Liver (tissue), 9 donors: ENCODE results near the gene CSNK1D. TPM values are rescaled to one million over a fixed set of nuclear protein-coding genes. Genes with fewer than 3 reads are reported as not detected.

Experiments
- DNase-seq: peaks from one replicate; pipeline ENCODE4 v3.0.0-alpha.2; 2017; ENCODE audit warnings: low spot score
- H3K27ac ChIP-seq, 2 donors: one replicate each; pipeline ENCODE4 v1.7.0; 2013; ENCODE audit warnings: inconsistent platforms in 2 of 2, low read length in 2 of 2, control low read depth in 1 of 2, low read depth in 1 of 2, mild to moderate bottlenecking in 1 of 2
- H3K27me3 ChIP-seq, 4 donors: one replicate each; pipeline versions ENCODE4 v1.6.1 to v1.7.0; 2013; ENCODE audit warnings: low read length in 3 of 4, inconsistent platforms in 1 of 4, mild to moderate bottlenecking in 1 of 4, moderate library complexity in 1 of 4; ENCODE audit not compliant: control insufficient read depth in 4 of 4, insufficient read depth in 4 of 4
- H3K36me3 ChIP-seq, 4 donors: one replicate each; pipeline versions ENCODE4 v1.6.1 to v1.7.0; 2013; ENCODE audit warnings: low read length in 3 of 4, mild to moderate bottlenecking in 3 of 4, low read depth in 1 of 4, moderate library complexity in 1 of 4; ENCODE audit not compliant: control insufficient read depth in 4 of 4, insufficient read depth in 3 of 4
- H3K4me1 ChIP-seq, 4 donors: one replicate each; pipeline versions ENCODE4 v1.6.1 to v1.7.0; 2013; ENCODE audit warnings: low read length in 3 of 4, mild to moderate bottlenecking in 3 of 4, moderate library complexity in 1 of 4; ENCODE audit not compliant: control insufficient read depth in 4 of 4, insufficient read depth in 4 of 4
- H3K4me3 ChIP-seq, 3 donors: one replicate each; pipeline versions ENCODE4 v1.6.1 to v1.7.0; 2013; ENCODE audit warnings: low read length in 3 of 3, control low read depth in 1 of 3, low read depth in 1 of 3, mild to moderate bottlenecking in 1 of 3
- H3K9ac ChIP-seq, 2 donors: one replicate each; pipeline ENCODE4 v1.7.0; 2013; ENCODE audit warnings: low read length in 2 of 2, mild to moderate bottlenecking in 2 of 2, moderate library complexity in 2 of 2, control low read depth in 1 of 2, low read depth in 1 of 2
- H3K9me3 ChIP-seq, 4 donors: one replicate each; pipeline versions ENCODE4 v1.6.1 to v1.7.0; 2013; ENCODE audit warnings: low read length in 3 of 4; ENCODE audit not compliant: control insufficient read depth in 4 of 4
- ATF3 ChIP-seq: IDR thresholded peaks from 2 replicates; pipeline ENCODE4 v1.6.1; 2016; ENCODE audit warnings: antibody characterized with exemption
- EGR1 ChIP-seq, 2 donors: IDR thresholded peaks; 2 replicates each; pipeline ENCODE4 v1.6.1; 2016 to 2018; ENCODE audit warnings: antibody characterized with exemption in 2 of 2, low read depth in 2 of 2
- FOXA1 ChIP-seq: IDR thresholded peaks from 2 replicates; pipeline ENCODE4 v1.6.1; 2016; ENCODE audit warnings: antibody characterized with exemption
- FOXA2 ChIP-seq: IDR thresholded peaks from 2 replicates; pipeline ENCODE4 v1.6.1; 2016; ENCODE audit warnings: antibody characterized with exemption
- GABPA ChIP-seq, 2 donors: IDR thresholded peaks in 1 of 2; conservative IDR thresholded peaks in 1 of 2; 2 replicates each; pipeline ENCODE4 v1.6.1; 2016; ENCODE audit warnings: antibody characterized with exemption in 2 of 2, mild to moderate bottlenecking in 1 of 2, moderate library complexity in 1 of 2
- HNF4A ChIP-seq, 2 donors: conservative IDR thresholded peaks; 2 replicates each; pipeline ENCODE4 v1.6.1; 2016; ENCODE audit warnings: antibody characterized with exemption in 2 of 2, mild to moderate bottlenecking in 2 of 2
- HNF4G ChIP-seq: IDR thresholded peaks from 2 replicates; pipeline ENCODE4 v1.6.1; 2016; ENCODE audit warnings: antibody characterized with exemption
- JUND ChIP-seq, 2 donors: IDR thresholded peaks; 2 replicates each; pipeline ENCODE4 v1.6.1; 2016; ENCODE audit warnings: antibody characterized with exemption in 2 of 2
- NR2F2 ChIP-seq: IDR thresholded peaks from 2 replicates; pipeline ENCODE4 v1.6.1; 2016; ENCODE audit warnings: antibody characterized with exemption
- RAD21 ChIP-seq, 2 donors: IDR thresholded peaks; 2 replicates each; pipeline ENCODE4 v1.6.1; 2016; ENCODE audit warnings: antibody characterized with exemption in 2 of 2, mild to moderate bottlenecking in 2 of 2
- RXRA ChIP-seq, 2 donors: IDR thresholded peaks; 2 replicates each; pipeline ENCODE4 v1.6.1; 2017 to 2018; ENCODE audit warnings: antibody characterized with exemption in 2 of 2, mild to moderate bottlenecking in 1 of 2
- SP1 ChIP-seq: IDR thresholded peaks from 2 replicates; pipeline ENCODE4 v1.6.1; 2018; ENCODE audit warnings: antibody characterized with exemption, mild to moderate bottlenecking
- TAF1 ChIP-seq: conservative IDR thresholded peaks from 2 replicates; pipeline ENCODE4 v1.6.1; 2016; ENCODE audit warnings: antibody characterized with exemption, mild to moderate bottlenecking
- YY1 ChIP-seq: IDR thresholded peaks from 2 replicates; pipeline ENCODE4 v1.6.1; 2016; ENCODE audit warnings: antibody characterized with exemption, mild to moderate bottlenecking
- WGBS: extraction: QIAGEN DNeasy Blood & Tissue Kit; methylation state at CpG from one replicate; pipeline ENCODE4 v1.1.7; 2013; 5-methylcytosine and 5-hydroxymethylcytosine counted together
- polyA plus RNA-seq, 2 donors: library from polyadenylated mRNA; stranded (reverse) in 1 of 2; unstranded in 1 of 2; fragments of 200-250 nt in 1 of 2; fragments of >200 nt in 1 of 2; fragmentation: Nextera tagmentation in 1 of 2; extraction: Ambion mirVana in 1 of 2; gene quantifications; one replicate each; pipeline versions ENCODE4 v1.2.1 to v1.2.3, GENCODE V29; 2013 to 2015
- total RNA-seq, 2 donors: library from RNA; depleted of rRNA; stranded (reverse); fragments of >200 nt; gene quantifications; one replicate each; pipeline ENCODE4 v1.2.3, GENCODE V29; 2014
- TF ChIP-seq, protein P1 (sequence below): fragments of 150-350 bp; IDR thresholded peaks from 2 replicates; pipeline ENCODE4 v1.5.1; 2017; ENCODE audit warnings: improper control_type of control experiment, low read depth, low read length; ENCODE audit not compliant: missing input control
- TF ChIP-seq, protein P2 (sequence below): IDR thresholded peaks from 2 replicates; pipeline ENCODE4 v1.6.1; 2016; ENCODE audit warnings: antibody characterized with exemption
- TF ChIP-seq, protein P3 (sequence below): IDR thresholded peaks from 2 replicates; pipeline ENCODE4 v1.6.1; 2016; ENCODE audit warnings: antibody characterized with exemption
- donor health status: healthy.
- donor health status: healthy.
- donor health status: healthy.
- donor health status: healthy.
- donor health status: healthy.

CSNK1D gene
- total and polyA plus RNA-seq, 4 donors = 22.0 to 49.0 (median 34.2) TPM

DNA sequence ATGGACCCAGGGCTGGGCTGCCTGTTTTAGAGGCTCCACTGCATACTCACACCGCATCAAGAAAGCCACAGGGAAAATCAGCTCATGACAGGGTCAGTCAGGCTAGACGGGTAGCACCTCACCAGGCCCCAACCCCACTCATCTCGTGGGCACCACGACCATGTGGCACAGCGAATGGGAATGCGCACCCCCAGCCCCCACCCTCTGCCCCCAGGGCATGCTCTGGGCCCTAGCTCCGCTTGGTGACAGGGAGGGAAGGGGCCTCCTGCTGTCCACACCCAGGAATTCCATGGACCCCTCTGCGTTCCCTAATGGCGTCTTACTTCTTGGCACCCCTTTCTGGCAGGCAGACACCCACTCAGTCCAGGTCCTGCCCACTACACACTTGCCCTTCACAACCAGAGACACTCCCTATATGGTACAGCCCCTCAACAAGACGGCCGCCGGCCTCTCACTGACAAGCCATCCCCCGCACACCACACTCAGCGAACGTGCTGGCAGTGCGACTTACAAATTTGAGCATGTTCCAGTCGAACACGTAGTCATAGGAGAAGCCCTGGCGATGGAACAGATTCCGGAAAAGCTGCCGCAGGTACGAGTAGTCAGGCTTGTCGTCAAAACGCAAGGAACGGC is 22.5 kb downstream of the CSNK1D start:
- peaks cover 45 to 83% (median 57%) of the 10 kb centered on the region in 4 donors for H3K36me3 ChIP-seq
- 95% methylated on average over 25 of the region's 25 CpGs for WGBS
- TF ChIP-seq FOXA2 = no peak
- no peak for TF ChIP-seq JUND (IDR thresholded peaks at IDR 0.05)
- TF ChIP-seq NR2F2 = no peak
- TF ChIP-seq, protein P1, sequence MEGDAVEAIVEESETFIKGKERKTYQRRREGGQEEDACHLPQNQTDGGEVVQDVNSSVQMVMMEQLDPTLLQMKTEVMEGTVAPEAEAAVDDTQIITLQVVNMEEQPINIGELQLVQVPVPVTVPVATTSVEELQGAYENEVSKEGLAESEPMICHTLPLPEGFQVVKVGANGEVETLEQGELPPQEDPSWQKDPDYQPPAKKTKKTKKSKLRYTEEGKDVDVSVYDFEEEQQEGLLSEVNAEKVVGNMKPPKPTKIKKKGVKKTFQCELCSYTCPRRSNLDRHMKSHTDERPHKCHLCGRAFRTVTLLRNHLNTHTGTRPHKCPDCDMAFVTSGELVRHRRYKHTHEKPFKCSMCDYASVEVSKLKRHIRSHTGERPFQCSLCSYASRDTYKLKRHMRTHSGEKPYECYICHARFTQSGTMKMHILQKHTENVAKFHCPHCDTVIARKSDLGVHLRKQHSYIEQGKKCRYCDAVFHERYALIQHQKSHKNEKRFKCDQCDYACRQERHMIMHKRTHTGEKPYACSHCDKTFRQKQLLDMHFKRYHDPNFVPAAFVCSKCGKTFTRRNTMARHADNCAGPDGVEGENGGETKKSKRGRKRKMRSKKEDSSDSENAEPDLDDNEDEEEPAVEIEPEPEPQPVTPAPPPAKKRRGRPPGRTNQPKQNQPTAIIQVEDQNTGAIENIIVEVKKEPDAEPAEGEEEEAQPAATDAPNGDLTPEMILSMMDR = no peak
- no peak overlapping the region for H3K9ac ChIP-seq
- H3K27ac ChIP-seq = no peak overlapping the region
- peaks cover 0 to 3% (median 0%) of the 10 kb centered on the region in 4 donors for H3K4me1 ChIP-seq
- no peaks in the 10 kb centered on the region for H3K9me3 ChIP-seq
- no peaks in the 10 kb centered on the region for H3K27me3 ChIP-seq
- no peak for DNase-seq
- no peak overlapping the region for H3K4me3 ChIP-seq

DNA sequence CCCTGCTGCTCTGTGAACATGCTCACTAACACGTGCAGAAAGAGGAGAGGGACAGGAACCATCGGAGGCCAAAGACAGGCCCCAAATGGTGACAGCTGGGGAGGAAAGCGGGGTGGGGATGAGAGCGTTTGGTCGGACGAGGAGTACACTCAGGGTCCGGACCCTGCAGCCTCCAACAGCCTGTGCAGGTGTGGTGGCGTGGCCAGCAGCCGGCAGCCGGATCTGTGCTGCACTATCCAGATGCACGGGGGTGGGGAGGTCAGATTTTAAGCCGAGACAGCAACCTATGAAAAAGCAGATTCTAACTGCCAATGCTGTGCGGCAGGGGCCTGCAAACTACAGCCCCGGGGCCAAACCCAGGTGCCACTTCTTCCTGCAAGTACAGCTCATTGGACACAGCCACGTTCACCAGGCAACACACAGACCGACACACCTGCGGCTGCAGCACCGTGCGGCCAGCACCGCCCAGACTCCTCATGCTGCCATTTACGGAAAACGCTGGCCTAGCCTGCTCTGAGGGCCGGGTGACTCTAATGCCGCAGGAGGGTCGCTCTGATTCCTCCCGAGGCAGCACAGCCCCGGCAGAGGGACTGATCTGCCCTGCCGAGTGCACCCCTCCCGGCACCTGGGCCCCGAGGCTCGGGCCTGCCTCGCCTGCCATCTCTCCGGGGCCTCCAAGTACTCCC is 23.5 kb downstream of the CSNK1D start:
- H3K36me3 ChIP-seq = peaks cover 46 to 84% (median 60%) of the 10 kb centered on the region in 4 donors
- no peak overlapping the region for H3K9ac ChIP-seq
- H3K9me3 ChIP-seq = no peaks in the 10 kb centered on the region
- H3K4me1 ChIP-seq = peaks cover 0 to 3% (median 0%) of the 10 kb centered on the region in 4 donors
- no peaks in the 10 kb centered on the region for H3K27me3 ChIP-seq
- 94% methylated on average over 33 of the region's 33 CpGs for WGBS
- H3K27ac ChIP-seq = no peak overlapping the region
- DNase-seq = no peak
- H3K4me3 ChIP-seq = no peak overlapping the region
- TF ChIP-seq HNF4A (conservative IDR thresholded peaks at IDR 0.05) (no peak), JUND (IDR thresholded peaks at IDR 0.05) (no peak), GABPA (IDR thresholded peaks at IDR 0.05 in 1 of 2, conservative IDR thresholded peaks at IDR 0.05 in 1 of 2) (no peak), EGR1 (IDR thresholded peaks at IDR 0.05; ENCODE audit: low read depth in 2 of 2) (no peak)
- TF ChIP-seq, protein P2, sequence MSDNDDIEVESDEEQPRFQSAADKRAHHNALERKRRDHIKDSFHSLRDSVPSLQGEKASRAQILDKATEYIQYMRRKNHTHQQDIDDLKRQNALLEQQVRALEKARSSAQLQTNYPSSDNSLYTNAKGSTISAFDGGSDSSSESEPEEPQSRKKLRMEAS = no peak
- TF ChIP-seq, protein P3, sequence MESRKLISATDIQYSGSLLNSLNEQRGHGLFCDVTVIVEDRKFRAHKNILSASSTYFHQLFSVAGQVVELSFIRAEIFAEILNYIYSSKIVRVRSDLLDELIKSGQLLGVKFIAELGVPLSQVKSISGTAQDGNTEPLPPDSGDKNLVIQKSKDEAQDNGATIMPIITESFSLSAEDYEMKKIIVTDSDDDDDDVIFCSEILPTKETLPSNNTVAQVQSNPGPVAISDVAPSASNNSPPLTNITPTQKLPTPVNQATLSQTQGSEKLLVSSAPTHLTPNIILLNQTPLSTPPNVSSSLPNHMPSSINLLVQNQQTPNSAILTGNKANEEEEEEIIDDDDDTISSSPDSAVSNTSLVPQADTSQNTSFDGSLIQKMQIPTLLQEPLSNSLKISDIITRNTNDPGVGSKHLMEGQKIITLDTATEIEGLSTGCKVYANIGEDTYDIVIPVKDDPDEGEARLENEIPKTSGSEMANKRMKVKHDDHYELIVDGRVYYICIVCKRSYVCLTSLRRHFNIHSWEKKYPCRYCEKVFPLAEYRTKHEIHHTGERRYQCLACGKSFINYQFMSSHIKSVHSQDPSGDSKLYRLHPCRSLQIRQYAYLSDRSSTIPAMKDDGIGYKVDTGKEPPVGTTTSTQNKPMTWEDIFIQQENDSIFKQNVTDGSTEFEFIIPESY = no peak

GRCh38 chr17:82248815-82249674 is 24.5 kb downstream of the CSNK1D start:
- 94% methylated on average over 54 of the region's 54 CpGs for WGBS
- TF ChIP-seq SP1 (no peak), EGR1 (IDR thresholded peaks at IDR 0.05; ENCODE audit: low read depth in 2 of 2) (no peak), TAF1 (no peak), FOXA1 (no peak), HNF4G (no peak), GABPA (IDR thresholded peaks at IDR 0.05 in 1 of 2, conservative IDR thresholded peaks at IDR 0.05 in 1 of 2) (no peak), FOXA2 (no peak), RXRA (IDR thresholded peaks at IDR 0.05) (no peak), YY1 (no peak), JUND (IDR thresholded peaks at IDR 0.05) (no peak), ATF3 (no peak), RAD21 (IDR thresholded peaks at IDR 0.05) (no peak)
- TF ChIP-seq, protein P3 = no peak
- Histone ChIP-seq H3K9me3 (no peaks in the 10 kb centered on the region), H3K27ac (no peak overlapping the region), H3K4me3 (no peak overlapping the region), H3K9ac (no peak overlapping the region), H3K36me3 (peaks cover 46 to 94% (median 69%) of the 10 kb centered on the region in 4 donors), H3K4me1 (peaks cover 0 to 6% (median 0%) of the 10 kb centered on the region in 4 donors), H3K27me3 (no peaks in the 10 kb centered on the region)
- no peak for DNase-seq
